Right cardiac atrium (tissue), 5 donors: ENCODE results near the gene TST. TPM values are rescaled to one million over a fixed set of nuclear protein-coding genes. Genes with fewer than 3 reads are reported as not detected.

Experiments
- ATAC-seq, 2 donors: fragments of 200-7000 bp; cut with Tn5 transposase; one replicate each; pipeline versions ENCODE4 v1.8.0 to v1.9.1; 2020; ENCODE audit warnings: moderate library complexity in 2 of 2, mild to moderate bottlenecking in 1 of 2
- DNase-seq, 3 donors: peaks; one replicate each; pipeline ENCODE4 v3.0.0-alpha.2; 2020
- H3K27ac ChIP-seq: one replicate; pipeline ENCODE4 v1.5.1; 2013; ENCODE audit warnings: mild to moderate bottlenecking, low read length, control low read depth, moderate library complexity
- H3K27me3 ChIP-seq: one replicate; pipeline ENCODE4 v1.6.1; 2013; ENCODE audit not compliant: control insufficient read depth, insufficient read depth
- H3K4me1 ChIP-seq: one replicate; pipeline ENCODE4 v1.6.1; 2013; ENCODE audit warnings: low read length; ENCODE audit not compliant: control insufficient read depth, insufficient read depth
- H3K4me3 ChIP-seq: one replicate; pipeline ENCODE4 v1.5.1; 2013; ENCODE audit warnings: low read length, control low read depth
- H3K9me3 ChIP-seq: one replicate; pipeline ENCODE4 v1.6.1; 2013; ENCODE audit warnings: low read length; ENCODE audit not compliant: control insufficient read depth
- WGBS: extraction: QIAGEN DNeasy Blood & Tissue Kit; methylation state at CpG from one replicate; pipeline ENCODE4 v1.1.7; 2013; 5-methylcytosine and 5-hydroxymethylcytosine counted together
- intact Hi-C, 4 donors: fragments of 100-400 bp; cut with DNase I; formaldehyde crosslinking; loops; one replicate each; pipeline versions ENCODE4 v1.11.0 to v1.14.0; 2022 to 2023
- polyA plus RNA-seq: library from polyadenylated mRNA; stranded (reverse); fragments of 200-250 nt; gene quantifications from one replicate; pipeline ENCODE4 v1.2.3, GENCODE V29; 2013
- total RNA-seq, 4 donors: library from RNA; stranded (reverse); fragmentation: NEBNext Ultra II Directional; extraction: Animal tissue kit (Norgen Biotek cat#: 25700); gene quantifications; one replicate each; pipeline ENCODE4 v1.2.1, GENCODE V29; 2021
- donor health status: healthy with polysubstance abuse.
- donor health status: DM: no; HTN: yes; CAD: no.
- donor health status: DM: no; HTN: no; CAD: no.
- donor health status: DM: no; HTN: yes; CAD: no; lungs with severe emphysema.
- donor health status: DM: yes; HTN: yes; CAD: no.

The TST gene
- total and polyA plus RNA-seq, 5 donors = 31.7 to 67.9 (median 36.7) TPM

DNA sequence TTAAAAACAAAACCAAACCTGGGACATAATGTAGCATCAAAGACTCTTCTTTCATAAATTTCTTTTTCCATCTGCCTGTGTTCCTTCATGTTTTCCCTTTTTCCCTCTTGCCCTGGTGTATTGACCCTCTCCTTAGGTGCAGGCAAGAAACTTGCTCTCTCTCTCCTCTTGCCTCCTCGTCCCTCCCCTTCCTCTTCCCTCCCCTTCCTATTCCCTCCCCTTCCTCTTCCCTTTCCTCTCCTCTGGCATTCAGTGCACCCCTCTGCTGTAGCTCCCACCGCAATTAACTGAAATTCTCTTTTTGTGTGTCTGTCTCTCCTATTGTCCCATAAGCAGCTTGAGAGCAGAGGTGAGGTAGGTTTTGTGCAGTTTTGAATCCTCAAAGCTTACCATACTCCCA is 55.9 kb downstream of the TST start:
- H3K27me3 ChIP-seq = peaks cover 3% of the 10 kb centered on the region
- no peak overlapping the region for H3K27ac ChIP-seq
- no peak overlapping the region for H3K4me3 ChIP-seq
- WGBS = 64% methylated on average over 2 of the region's 2 CpGs
- no peaks in the 10 kb centered on the region for H3K4me1 ChIP-seq
- DNase-seq (no peak), ATAC-seq (no peak)
- intact Hi-C loops = no loop called here
- H3K9me3 ChIP-seq = no peaks in the 10 kb centered on the region

DNA sequence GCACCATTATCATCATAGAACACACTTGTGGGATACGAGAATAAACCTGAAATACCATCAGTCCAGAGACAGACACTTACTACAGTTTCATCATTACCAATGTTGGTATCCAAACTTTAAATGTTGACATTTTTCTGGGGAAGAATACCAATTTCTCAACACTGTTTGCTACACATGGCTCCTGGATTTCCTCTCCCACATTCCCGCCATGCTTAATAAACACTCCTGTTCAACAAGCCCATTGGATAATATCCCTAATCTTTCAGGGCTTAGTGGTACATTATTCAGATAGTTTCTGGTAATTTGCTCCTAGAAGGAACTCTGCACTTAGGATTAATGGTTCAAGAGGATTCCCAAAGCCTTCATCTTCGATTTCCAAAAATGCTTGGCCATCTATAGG is 57.6 kb downstream of the TST start:
- intact Hi-C loops = no loop called here
- Histone ChIP-seq H3K4me3 (no peak overlapping the region), H3K27me3 (peaks cover 3% of the 10 kb centered on the region), H3K9me3 (no peaks in the 10 kb centered on the region), H3K4me1 (no peaks in the 10 kb centered on the region), H3K27ac (no peak overlapping the region)
- DNase-seq (no peak), ATAC-seq (no peak)
- 67% methylated on average over 3 of the region's 3 CpGs for WGBS

Other genes starting within 250 kb of the TST start
- gene IFT27, start 243.3 kb downstream of the TST start, total RNA-seq = 10 to 100 TPM; 24.1 to 37.6 (median 32.3) TPM
- gene IFT27, start 243.3 kb downstream of the TST start, polyA plus RNA-seq = 32.5 TPM
- not detected for gene PVALB, start 202.4 kb downstream of the TST start, total RNA-seq
- gene PVALB, start 202.4 kb downstream of the TST start, polyA plus RNA-seq = not detected
- 1 to 10 TPM; 3.1 to 6.9 (median 6.6) TPM for gene NCF4, start 158.4 kb downstream of the TST start, total RNA-seq
- 3.6 TPM for gene NCF4, start 158.4 kb downstream of the TST start, polyA plus RNA-seq
- 1 to 10 TPM; 1.8 to 2.6 (median 2.3) TPM for gene CSF2RB, start 105.8 kb downstream of the TST start, total RNA-seq
- 0.75 TPM for gene CSF2RB, start 105.8 kb downstream of the TST start, polyA plus RNA-seq
- gene MPST, start 295 bp upstream of the TST start, total RNA-seq = 10 to 100 TPM; 49.6 to 65.7 (median 54.2) TPM
- 93.0 TPM for gene MPST, start 295 bp upstream of the TST start, polyA plus RNA-seq
- gene KCTD17, start 32.3 kb upstream of the TST start, total RNA-seq = 10 to 100 TPM; 24.8 to 37.8 (median 32.2) TPM
- 34.4 TPM for gene KCTD17, start 32.3 kb upstream of the TST start, polyA plus RNA-seq
- gene TMPRSS6, start 90.3 kb upstream of the TST start, total RNA-seq = not detected
- gene TMPRSS6, start 90.3 kb upstream of the TST start, polyA plus RNA-seq = not detected
- under 1 TPM; 0.63 to 0.97 (median 0.72) TPM for gene IL2RB, start 130.5 kb upstream of the TST start, total RNA-seq
- 0.32 TPM for gene IL2RB, start 130.5 kb upstream of the TST start, polyA plus RNA-seq
- gene C1QTNF6, start 168.8 kb upstream of the TST start, total RNA-seq = 1 to 10 TPM; 2.8 to 3.3 (median 2.8) TPM
- 2.0 TPM for gene C1QTNF6, start 168.8 kb upstream of the TST start, polyA plus RNA-seq
- not detected for gene SSTR3, start 193.0 kb upstream of the TST start, total RNA-seq
- not detected for gene SSTR3, start 193.0 kb upstream of the TST start, polyA plus RNA-seq
- gene RAC2, start 224.8 kb upstream of the TST start, total RNA-seq = 1 to 10 TPM; 3.6 to 8.6 (median 5.7) TPM
- gene RAC2, start 224.8 kb upstream of the TST start, polyA plus RNA-seq = 1.8 TPM